ENCODE results near the gene ARF5. TPM values are rescaled to one million over a fixed set of nuclear protein-coding genes. Genes with fewer than 3 reads are reported as not detected.
"Not testable (repeated sequence)": the region's sequence is repeated elsewhere in the genome, so short reads cannot be mapped to it uniquely, and the experiment has no call there.

The ARF5 gene
- 100 to 1,000 TPM; 187 to 270 (median 237) TPM for total RNA-seq

- intact Hi-C loops (cut with DNase I; ENCODE audit: low total_unique reads) = no loop called here
- WGBS, 2 donors = 1% methylated on average over 26 to 36 of the region's 77 CpGs
- DNase-seq (ENCODE audit: low spot score in 2 of 2) = peak; percentile 84 to 97
- H3K4me3 ChIP-seq (ENCODE audit: low read depth, poor library complexity, severe bottlenecking) = peak within 1 kb of the TSS; percentile 98
- no peak for TF ChIP-seq POLR2A (IDR thresholded peaks at IDR 0.05)
- TF ChIP-seq CTCF (IDR thresholded peaks at IDR 0.05) = no peak
Measured at GRCh38 chr7:127588019-127588696, at the start of gene ARF5. TSS of gene ARF5 (plus strand) at chr7:127588411. CDS start at chr7:127588499, 88 bp downstream.

GRCh38 chr7:127539116-127539515 is 49.1 kb upstream of the ARF5 start:
- H3K4me3 ChIP-seq (ENCODE audit: low read depth, poor library complexity, severe bottlenecking) = no peak overlapping the region
- intact Hi-C loops (cut with DNase I; ENCODE audit: low total_unique reads) = no loop called here
- no peak for DNase-seq (ENCODE audit: low spot score in 2 of 2)
- WGBS, 2 donors = 86 to 93% methylated on average over 9 of the region's 9 CpGs
- no peak for TF ChIP-seq CTCF (IDR thresholded peaks at IDR 0.05)
- no peak for TF ChIP-seq POLR2A (IDR thresholded peaks at IDR 0.05)

GRCh38 chr7:127540461-127540860 is 47.8 kb upstream of the ARF5 start:
- intact Hi-C loops (cut with DNase I; ENCODE audit: low total_unique reads); H3K4me3 ChIP-seq (ENCODE audit: low read depth, poor library complexity, severe bottlenecking); DNase-seq (ENCODE audit: low spot score in 2 of 2): not testable (repeated sequence)
- WGBS, 2 donors = 91 to 93% methylated on average over 10 of the region's 10 CpGs

GRCh38 chr7:127541548-127541947 is 46.7 kb upstream of the ARF5 start:
- no peak for DNase-seq (ENCODE audit: low spot score in 2 of 2)
- 74 to 84% methylated on average over 4 of the region's 4 CpGs for WGBS, 2 donors
- H3K4me3 ChIP-seq (ENCODE audit: low read depth, poor library complexity, severe bottlenecking) = no peak overlapping the region
- no peak for TF ChIP-seq POLR2A (IDR thresholded peaks at IDR 0.05)
- TF ChIP-seq CTCF (IDR thresholded peaks at IDR 0.05) = no peak
- intact Hi-C loops (cut with DNase I; ENCODE audit: low total_unique reads) = no loop called here

GRCh38 chr7:127546313-127546712 is 41.9 kb upstream of the ARF5 start:
- intact Hi-C loops (cut with DNase I; ENCODE audit: low total_unique reads) = no loop called here
- DNase-seq (ENCODE audit: low spot score in 2 of 2) = no peak
- no peak for TF ChIP-seq POLR2A (IDR thresholded peaks at IDR 0.05)
- TF ChIP-seq CTCF (IDR thresholded peaks at IDR 0.05) = no peak
- no peak overlapping the region for H3K4me3 ChIP-seq (ENCODE audit: low read depth, poor library complexity, severe bottlenecking)
- WGBS, 2 donors = 83 to 100% methylated on average over 1 of the region's 1 CpG

- H3K4me3 ChIP-seq (ENCODE audit: low read depth, poor library complexity, severe bottlenecking) = no peak overlapping the region
- intact Hi-C loops (cut with DNase I; ENCODE audit: low total_unique reads) = no loop called here
- WGBS, 2 donors = 30 to 46% methylated on average over 1 of the region's 1 CpG
- DNase-seq (ENCODE audit: low spot score in 2 of 2) = no peak
- TF ChIP-seq POLR2A (IDR thresholded peaks at IDR 0.05) = no peak
- no peak for TF ChIP-seq CTCF (IDR thresholded peaks at IDR 0.05)
Measured at GRCh38 chr7:127550247-127550646, 38.0 kb upstream of the ARF5 start.
